ENCODE measurements around the gene TSKS.
"Not testable (repeated sequence)": the region's sequence is repeated elsewhere in the genome, so short reads cannot be mapped to it uniquely, and the experiment has no call there.

The TSKS gene

GRCh38 chr19:49766007-49766929 is 3.2 kb upstream of the TSKS start:
- peak; percentile 98 to 99 for DNase-seq

- no peak for DNase-seq
Measured at GRCh38 chr19:49764341-49764740, 1.2 kb upstream of the TSKS start.

- no peak for DNase-seq
Measured at GRCh38 chr19:49761625-49762311, 1.3 kb downstream of the TSKS start.

- no peak for DNase-seq
Measured at GRCh38 chr19:49761249-49761624, 1.9 kb downstream of the TSKS start.

GRCh38 chr19:49758292-49758691 is 4.8 kb downstream of the TSKS start:
- DNase-seq = no peak

GRCh38 chr19:49755956-49756355 is 7.2 kb downstream of the TSKS start:
- no peak for DNase-seq

GRCh38 chr19:49752701-49753100 is 10.4 kb downstream of the TSKS start:
- no peak for DNase-seq

- no peak for DNase-seq
Measured at GRCh38 chr19:49749771-49750170, 13.3 kb downstream of the TSKS start.

GRCh38 chr19:49749055-49749716 is 13.9 kb downstream of the TSKS start:
- no peak for DNase-seq

GRCh38 chr19:49746206-49746958 is 16.7 kb downstream of the TSKS start:
- peak; percentile 28 for DNase-seq

- DNase-seq = no peak
Measured at GRCh38 chr19:49744946-49745381, 18.1 kb downstream of the TSKS start.

- DNase-seq = no peak
Measured at GRCh38 chr19:49741210-49741844, 21.8 kb downstream of the TSKS start.

- no peak for DNase-seq
Measured at GRCh38 chr19:49739933-49740332, 23.2 kb downstream of the TSKS start.

- DNase-seq = no peak
Measured at GRCh38 chr19:49739098-49739497, 24.0 kb downstream of the TSKS start.

- DNase-seq = no peak
Measured at GRCh38 chr19:49738268-49738667, 24.8 kb downstream of the TSKS start.

GRCh38 chr19:49730166-49730565 is 32.9 kb downstream of the TSKS start:
- no peak for DNase-seq

- no peak for DNase-seq
Measured at GRCh38 chr19:49727217-49728030, 35.7 kb downstream of the TSKS start.

GRCh38 chr19:49719420-49719819 is 43.7 kb downstream of the TSKS start:
- not testable (repeated sequence) for DNase-seq

- DNase-seq = no peak
Measured at GRCh38 chr19:49718991-49719390, 44.1 kb downstream of the TSKS start.

- no peak for DNase-seq
Measured at GRCh38 chr19:49718511-49718910, 44.6 kb downstream of the TSKS start.

- no peak for DNase-seq
Measured at GRCh38 chr19:49716154-49716553, 47.0 kb downstream of the TSKS start.
